ENCODE data around the gene RRM1.
"Not testable (repeated sequence)": the region's sequence is repeated elsewhere in the genome, so short reads cannot be mapped to it uniquely, and the experiment has no call there.

RRM1 gene

GRCh38 chr11:4094348-4095291 is at the start of gene RRM1:
RRM1 (plus strand) TSS chr11:4094799; CDS start chr11:4095013, 214 bp downstream.
- peak; percentile 95 for DNase-seq (ENCODE audit: low read depth, low spot score)

GRCh38 chr11:4044976-4045646 is 49.5 kb upstream of the RRM1 start:
- DNase-seq (ENCODE audit: low read depth, low spot score), result no peak

GRCh38 chr11:4048340-4048739 is 46.3 kb upstream of the RRM1 start:
- no peak for DNase-seq (ENCODE audit: low read depth, low spot score)

DNA sequence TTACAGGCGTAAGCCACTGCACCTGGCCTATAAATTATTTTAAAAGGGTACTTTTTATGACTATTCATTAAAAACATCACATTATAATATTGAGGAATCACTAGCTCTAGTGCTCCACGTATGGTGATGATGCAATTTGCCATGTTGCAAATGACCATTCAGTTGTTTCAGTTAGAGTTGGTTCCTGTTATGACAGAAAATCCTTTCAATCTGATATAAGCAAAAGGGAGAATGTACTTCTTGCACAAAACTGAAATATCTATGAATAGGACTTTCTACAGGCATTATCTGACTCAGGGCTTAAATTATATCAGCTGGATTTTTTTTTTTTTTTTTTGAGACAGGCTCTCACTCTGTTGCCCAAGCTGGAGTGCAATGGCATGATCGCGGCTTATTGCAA is 45.6 kb upstream of the RRM1 start:
- no peak for DNase-seq (ENCODE audit: low read depth, low spot score)

- DNase-seq (ENCODE audit: low read depth, low spot score), result no peak
These were observed 44.5 kb upstream of the RRM1 start for GRCh38 chr11:4050138-4050537.

GRCh38 chr11:4053200-4053599 is 41.4 kb upstream of the RRM1 start:
- not testable (repeated sequence) for DNase-seq (ENCODE audit: low read depth, low spot score)

- no peak for DNase-seq (ENCODE audit: low read depth, low spot score)
These were observed 40.0 kb upstream of the RRM1 start for GRCh38 chr11:4054643-4055042.

DNA sequence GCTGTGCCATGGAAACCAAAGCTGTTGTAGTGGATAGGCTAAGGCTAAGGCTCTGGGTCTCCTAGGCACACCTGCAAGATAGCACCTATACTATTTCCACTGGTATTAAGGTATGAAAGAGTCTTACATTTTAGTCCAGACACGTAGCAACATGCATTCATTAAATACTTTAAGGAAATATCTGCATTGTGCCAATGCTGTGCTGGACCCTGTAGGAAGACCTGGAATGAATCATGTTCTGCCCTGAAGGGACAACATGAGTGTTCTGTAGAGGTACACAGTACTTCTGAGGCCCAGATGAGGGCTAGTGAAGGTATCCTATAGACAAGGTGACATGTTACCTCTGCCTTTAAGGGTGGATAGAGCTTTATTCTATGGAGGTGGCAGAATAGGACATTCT is 35.2 kb upstream of the RRM1 start:
- DNase-seq (ENCODE audit: low read depth, low spot score), result no peak

DNA sequence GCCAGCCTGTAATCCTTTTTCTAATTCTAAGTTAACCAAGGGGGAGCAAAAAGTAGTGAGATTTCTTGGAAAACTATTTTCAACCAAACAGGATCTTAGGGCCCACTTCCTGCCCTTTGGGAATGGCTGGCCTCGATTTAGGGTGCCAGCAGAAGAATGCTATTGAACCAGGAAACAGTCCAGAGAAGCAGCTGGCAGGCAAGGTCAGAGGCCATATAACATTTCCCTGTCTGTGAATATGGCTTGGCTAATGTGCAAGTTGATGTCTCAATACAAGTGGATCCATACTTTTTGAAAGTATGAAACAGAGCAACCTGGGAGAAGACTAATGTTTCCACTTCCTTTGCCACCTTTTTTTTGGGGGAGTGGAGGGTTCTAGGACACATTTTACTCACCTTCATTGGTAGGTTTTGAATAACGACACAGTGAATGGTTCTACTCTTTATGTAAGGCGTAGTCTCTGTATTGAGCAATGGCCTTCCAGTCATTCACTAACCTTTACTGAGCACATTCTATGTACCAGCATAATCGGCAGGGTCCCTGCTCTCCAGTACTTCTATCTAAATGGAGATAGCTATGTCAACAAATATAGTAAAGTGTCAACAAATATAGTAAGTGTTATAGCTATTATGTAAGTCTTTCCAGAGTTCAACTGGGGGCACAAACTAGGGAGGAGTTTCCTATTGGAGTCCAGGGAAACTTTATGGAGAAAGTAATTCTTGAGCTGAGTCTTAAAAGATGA is 34.2 kb upstream of the RRM1 start:
- DNase-seq (ENCODE audit: low read depth, low spot score), result no peak

- DNase-seq (ENCODE audit: low read depth, low spot score), result no peak
These were observed 32.9 kb upstream of the RRM1 start for GRCh38 chr11:4061700-4062099.

DNA sequence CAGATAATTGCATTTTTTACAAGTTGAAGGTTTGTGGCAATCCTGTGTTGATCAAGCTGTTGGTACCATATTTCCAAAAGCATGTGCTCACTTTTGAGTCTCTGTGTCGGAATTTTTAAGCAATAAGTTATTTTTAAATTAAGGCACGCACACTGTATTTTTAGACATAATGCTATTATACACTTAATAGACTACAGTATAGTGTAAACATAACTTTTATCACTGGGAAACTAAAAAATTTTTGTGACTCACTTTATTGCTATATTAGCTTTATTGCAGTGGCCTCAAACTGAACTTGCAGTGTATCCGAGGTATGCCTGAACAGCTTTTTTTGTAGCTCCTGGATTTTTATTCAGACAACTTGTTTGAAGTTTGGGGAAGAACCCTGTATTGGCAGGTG is 31.3 kb upstream of the RRM1 start:
- DNase-seq (ENCODE audit: low read depth, low spot score), result no peak

DNA sequence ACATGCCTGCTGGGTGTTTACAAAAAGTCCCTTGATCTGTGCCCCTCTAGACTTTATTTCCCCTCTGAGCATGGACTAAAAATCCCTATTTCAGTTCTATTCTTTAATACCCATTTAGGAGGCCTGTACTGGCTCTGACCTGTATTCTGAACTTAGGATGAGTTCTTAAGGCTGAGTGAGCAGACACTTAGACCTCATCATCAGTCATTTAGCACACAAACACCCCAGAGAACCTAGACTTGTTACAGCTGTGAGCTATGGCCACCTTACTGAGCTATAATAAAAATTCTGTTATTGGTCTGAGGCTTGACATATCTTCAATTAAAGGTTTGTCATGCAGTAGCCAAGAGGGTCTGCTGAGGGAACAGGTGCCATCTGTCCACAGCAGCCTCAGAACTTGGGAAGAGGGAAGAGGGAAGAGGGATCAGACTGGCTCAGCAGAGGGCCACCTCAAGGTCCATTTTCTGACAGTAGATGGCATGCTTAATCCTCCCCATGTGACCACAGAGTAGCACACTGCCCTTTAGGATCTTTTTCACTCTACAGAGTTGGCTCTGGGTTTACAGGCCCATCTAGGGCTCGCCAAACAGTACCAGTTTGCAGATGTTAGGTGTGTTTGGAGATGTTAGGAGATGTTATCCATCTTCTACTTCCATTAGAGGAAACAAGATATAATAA is 30.2 kb upstream of the RRM1 start:
- no peak for DNase-seq (ENCODE audit: low read depth, low spot score)

DNA sequence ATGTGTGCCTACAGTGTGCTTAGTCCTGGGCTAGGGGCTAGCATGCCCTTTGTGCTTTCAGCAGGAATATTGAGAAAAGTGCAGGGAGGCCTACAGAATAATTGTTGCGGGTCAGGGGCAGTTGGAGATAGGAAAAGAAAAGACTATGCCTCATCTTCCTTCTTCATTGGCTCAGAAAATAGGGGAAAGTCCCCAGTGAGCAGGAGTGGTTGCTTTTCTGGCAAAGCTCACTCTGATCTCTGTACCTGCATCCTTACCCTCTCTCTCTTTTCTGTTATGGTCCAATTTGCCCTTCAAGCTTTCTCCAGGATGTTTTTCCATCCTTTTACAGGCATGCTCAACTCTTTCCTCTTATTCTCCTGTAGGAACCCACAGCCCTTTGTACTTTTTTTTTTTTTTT is 29.5 kb upstream of the RRM1 start:
- no peak for DNase-seq (ENCODE audit: low read depth, low spot score)

DNA sequence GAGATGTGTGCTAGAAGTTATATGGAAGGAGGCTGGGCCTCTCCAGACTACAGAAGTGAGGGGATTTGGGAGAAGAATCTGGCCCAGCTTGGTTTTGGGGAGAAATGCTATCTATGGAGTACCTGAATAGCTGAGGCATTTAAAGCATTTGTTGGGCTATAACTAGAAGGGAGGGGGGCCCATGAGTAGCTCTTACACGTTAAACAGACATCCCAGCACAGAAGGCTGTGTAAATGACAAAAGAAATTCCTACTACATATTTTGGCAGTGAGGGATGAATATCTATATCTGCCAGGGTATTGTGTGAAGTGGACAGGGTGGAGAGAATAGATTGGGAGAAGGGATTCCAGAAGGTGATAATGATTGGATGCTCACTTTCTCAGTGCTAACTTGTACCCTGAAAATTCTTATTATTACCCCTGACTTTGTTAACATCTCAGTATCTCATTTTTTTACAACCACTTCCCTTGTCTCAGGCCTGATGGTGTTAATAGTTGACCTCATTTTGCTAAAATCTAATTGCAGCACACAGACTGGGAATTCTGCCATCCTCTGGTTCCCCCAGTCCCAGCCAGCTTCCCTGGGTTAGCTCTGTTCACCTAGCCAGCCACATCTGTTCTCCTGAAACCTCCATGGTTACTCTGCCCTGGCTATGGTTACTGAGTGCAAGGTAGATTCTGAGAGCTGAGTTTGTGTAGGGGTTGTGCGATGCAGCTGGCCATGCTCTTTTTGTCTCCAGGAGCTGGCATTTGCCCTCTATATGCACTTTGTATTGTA is 28.8 kb upstream of the RRM1 start:
- DNase-seq (ENCODE audit: low read depth, low spot score), result no peak

DNA sequence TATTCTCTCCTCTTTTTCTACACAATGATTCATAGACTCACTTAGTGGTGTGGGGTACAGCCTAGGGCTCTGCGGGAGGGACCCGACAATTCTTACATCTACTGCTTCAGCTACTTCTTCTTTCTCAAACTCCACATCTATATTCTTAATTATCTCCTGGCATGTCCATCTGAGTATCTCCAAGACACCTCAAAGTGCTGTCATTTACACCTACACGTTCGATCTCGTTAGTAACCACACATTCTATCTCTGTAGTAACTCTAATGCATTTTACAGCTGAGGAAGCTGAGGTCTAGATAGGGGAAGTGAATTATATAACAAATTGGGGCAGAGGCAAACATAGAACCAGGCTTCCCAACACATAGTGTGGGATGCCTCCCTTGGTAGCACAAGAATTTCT is 27.7 kb upstream of the RRM1 start:
- no peak for DNase-seq (ENCODE audit: low read depth, low spot score)

DNA sequence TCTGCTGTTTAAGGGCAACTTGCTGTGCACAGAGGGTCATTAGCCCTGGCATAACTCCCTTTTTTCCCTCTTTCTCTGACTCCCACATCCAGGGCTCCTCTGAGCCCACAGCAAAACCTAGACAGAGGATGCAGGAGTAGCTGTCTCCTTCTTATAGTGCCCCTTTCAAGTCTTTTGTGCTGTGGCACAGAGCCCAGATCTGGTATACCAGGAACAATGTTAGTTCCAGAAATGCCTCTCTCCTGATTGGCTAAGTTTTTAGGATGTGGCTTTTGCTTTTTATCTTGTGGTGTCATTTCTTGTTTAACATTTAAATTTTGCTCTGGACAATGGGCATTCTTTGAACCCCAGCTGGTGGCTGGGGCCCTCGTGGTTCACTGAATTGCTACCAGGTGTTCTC is 25.6 kb upstream of the RRM1 start:
- no peak for DNase-seq (ENCODE audit: low read depth, low spot score)

DNA sequence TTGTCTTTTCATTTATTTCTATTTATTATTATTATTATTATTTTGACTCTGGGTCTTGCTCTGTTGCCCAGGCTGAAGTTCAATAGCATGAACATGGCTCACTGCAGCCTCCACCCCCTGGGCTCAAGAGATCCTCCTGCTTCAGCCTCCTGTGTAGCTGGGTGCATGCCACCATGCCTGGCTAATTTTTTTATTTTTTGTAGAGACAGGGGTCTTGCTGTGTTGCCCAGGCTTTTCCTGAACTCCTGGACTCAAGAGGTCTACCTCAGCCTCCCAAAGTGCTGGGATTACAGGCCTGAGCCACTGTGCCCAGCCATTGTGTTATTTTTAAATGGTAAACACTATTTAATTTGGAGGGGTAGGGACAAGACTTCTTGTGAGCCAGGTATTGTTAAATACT is 23.3 kb upstream of the RRM1 start:
- no peak for DNase-seq (ENCODE audit: low read depth, low spot score)

GRCh38 chr11:4071914-4072313 is 22.7 kb upstream of the RRM1 start:
- no peak for DNase-seq (ENCODE audit: low read depth, low spot score)

- peak; percentile 34 for DNase-seq (ENCODE audit: low read depth, low spot score)
These were observed 21.8 kb upstream of the RRM1 start for GRCh38 chr11:4072668-4073285.

DNA sequence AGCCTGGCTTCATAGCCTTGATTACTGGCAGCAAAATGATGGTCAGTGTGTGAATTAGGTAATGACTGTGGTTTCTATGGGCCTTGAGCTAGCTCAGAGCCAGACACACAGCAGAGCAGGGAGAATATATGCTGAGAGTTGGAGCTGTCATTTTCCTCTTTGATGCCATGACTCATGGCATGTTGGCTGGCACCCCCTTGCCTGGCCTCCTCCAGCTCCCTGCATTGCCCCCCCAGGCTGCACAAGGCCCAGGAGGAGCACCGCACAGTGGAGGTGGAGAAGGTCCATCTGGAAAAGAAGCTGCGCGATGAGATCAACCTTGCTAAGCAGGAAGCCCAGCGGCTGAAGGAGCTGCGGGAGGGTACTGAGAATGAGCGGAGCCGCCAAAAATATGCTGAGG is 20.3 kb upstream of the RRM1 start:
- no peak for DNase-seq (ENCODE audit: low read depth, low spot score)

DNA sequence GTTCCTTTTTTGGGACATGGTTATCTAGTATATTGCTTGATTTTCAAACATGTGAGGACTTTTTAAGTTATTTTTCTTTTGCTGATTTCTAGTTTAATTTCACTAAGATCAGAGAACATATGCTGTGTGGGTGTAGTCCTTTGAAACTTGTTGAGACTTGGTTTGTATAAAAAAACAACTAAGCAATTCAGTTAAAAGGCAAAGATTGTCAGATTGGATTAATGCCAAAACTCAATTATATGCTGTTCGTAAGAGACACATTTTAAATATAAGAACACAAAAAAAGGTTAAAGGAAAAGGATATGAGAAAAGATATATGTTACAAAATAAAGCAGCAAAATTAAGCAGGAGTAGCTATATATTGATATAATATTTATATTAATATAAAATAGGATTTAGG is 17.8 kb upstream of the RRM1 start:
- DNase-seq (ENCODE audit: low read depth, low spot score), result no peak

All from brain pericyte (primary cell).